Measurements from ENCODE around the gene GIGYF1. TPM values are rescaled to one million over a fixed set of nuclear protein-coding genes. Genes with fewer than 3 reads are reported as not detected.

The GIGYF1 gene
- total and polyA plus RNA-seq, 2 of the 8 experiments (the other 6 are each of a cell fraction or from before 2014, with no cell fraction given) = 24.1 to 99.3 TPM

DNA sequence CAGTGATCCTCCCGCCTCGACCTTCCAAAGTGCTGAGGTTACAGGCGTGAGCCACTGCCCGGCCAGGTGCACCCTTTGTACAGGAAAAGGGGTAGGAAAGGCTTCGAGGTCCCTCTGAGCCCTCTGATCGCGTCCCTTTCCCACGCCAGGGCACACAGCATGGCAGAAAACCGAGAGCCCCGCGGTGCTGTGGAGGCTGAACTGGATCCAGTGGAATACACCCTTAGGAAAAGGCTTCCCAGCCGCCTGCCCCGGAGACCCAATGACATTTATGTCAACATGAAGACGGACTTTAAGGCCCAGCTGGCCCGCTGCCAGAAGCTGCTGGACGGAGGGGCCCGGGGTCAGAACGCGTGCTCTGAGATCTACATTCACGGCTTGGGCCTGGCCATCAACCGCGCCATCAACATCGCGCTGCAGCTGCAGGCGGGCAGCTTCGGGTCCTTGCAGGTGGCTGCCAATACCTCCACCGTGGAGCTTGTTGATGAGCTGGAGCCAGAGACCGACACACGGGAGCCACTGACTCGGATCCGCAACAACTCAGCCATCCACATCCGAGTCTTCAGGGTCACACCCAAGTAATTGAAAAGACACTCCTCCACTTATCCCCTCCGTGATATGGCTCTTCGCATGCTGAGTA, 12.7 kb upstream of the GIGYF1 start:
- H3K4me1 ChIP-seq (replicated peaks in 1 of 4; ENCODE audit: control insufficient read depth in 3 of 4, insufficient read depth in 4 of 4, low read length in 3 of 4) = peaks cover 0 to 11% (median 2%) of the 10 kb centered on the region in 4 experiments; a peak in 3 of 7 replicates
- H2BK20ac ChIP-seq (ENCODE audit: low read length) = no peak overlapping the region
- H4K20me1 ChIP-seq (replicated peaks in 1 of 2; ENCODE audit: control insufficient read depth in 1 of 2, insufficient read depth in 2 of 2, low read length in 2 of 2) = peaks cover 2% of the 10 kb centered on the region in 2 experiments
- H3K27me3 ChIP-seq (replicated peaks in 1 of 4; ENCODE audit: control insufficient read depth in 3 of 4, extremely low read depth in 1 of 4, insufficient read depth in 3 of 4, low read length in 3 of 4) = no peaks in the 10 kb centered on the region
- FAIRE-seq (no peak), DNase-seq (ENCODE audit: low read depth in 1 of 2, low spot score in 2 of 2) (no peak)
- no peak overlapping the region for H3K18ac ChIP-seq (ENCODE audit: extremely low read depth, low read length)
- H2AFZ ChIP-seq (ENCODE audit: low read length) = no peak overlapping the region
- POLR2A ChIA-PET (ENCODE audit: partially characterized antibody) = interaction anchor here (0.6 to 4.0 kb wide), 11 partner anchors 9 to 183 kb away, joined by 3 to 58 read pairs (median 5); partner anchors contain the start of genes GIGYF1, SRRT and UFSP1
- no peak overlapping the region; the same call in 1 of the 2 replicates for H4K8ac ChIP-seq (ENCODE audit: extremely low read depth, insufficient read depth, low read length)
- peak overlapping the region; percentile 83 to 94 (median 90) for H3K4me3 ChIP-seq (ENCODE audit: extremely low read depth in 1 of 4, insufficient read depth in 2 of 4, low read depth in 3 of 4, low read length in 4 of 4)
- no peak overlapping the region for H3K27ac ChIP-seq (ENCODE audit: low read depth, low read length)
- H2AK5ac ChIP-seq (ENCODE audit: low read depth, low read length) = no peak overlapping the region
- no peak overlapping the region for H2BK120ac ChIP-seq (replicated peaks; ENCODE audit: low read depth, low read length)
- TF ChIP-seq TBP (IDR thresholded peaks at IDR 0.05; ENCODE audit: low read depth, low read length) = no peak
- TF ChIP-seq TEAD4 (IDR thresholded peaks at IDR 0.05; ENCODE audit: low read depth, low read length) = no peak
- TF ChIP-seq SIN3A (conservative IDR thresholded peaks at IDR 0.05 in 1 of 2, IDR thresholded peaks at IDR 0.05 in 1 of 2; ENCODE audit: low read depth in 1 of 2, low read length in 2 of 2) = peak in 1 of 2 experiments; percentile 62; a peak in 1 of 4 replicates
- no peak for TF ChIP-seq KDM1A (IDR thresholded peaks at IDR 0.05; ENCODE audit: borderline replicate concordance, low read length)
- TF ChIP-seq HDAC2 (IDR thresholded peaks at IDR 0.05; ENCODE audit: borderline replicate concordance in 1 of 2, low read depth in 2 of 2, low read length in 2 of 2) = peak in 1 of 2 experiments; percentile 32; a peak in 1 of 4 replicates
- TF ChIP-seq RNF2 (IDR thresholded peaks at IDR 0.05; ENCODE audit: borderline replicate concordance, low read depth, low read length, missing control alignments, poor library complexity, severe bottlenecking) = no peak
- no peak for TF ChIP-seq SIRT6 (IDR thresholded peaks at IDR 0.05; ENCODE audit: low read length)
- H3K79me2 ChIP-seq (ENCODE audit: control insufficient read depth in 1 of 2, insufficient read depth in 2 of 2, low read length in 2 of 2) = peaks cover 0 to 16% of the 10 kb centered on the region in 2 experiments; a peak in 3 of 4 replicates
- H2BK15ac ChIP-seq (ENCODE audit: low read length) = no peak overlapping the region
- peak overlapping the region; percentile 44 for H3K4ac ChIP-seq (replicated peaks; ENCODE audit: insufficient read length, low read depth, low read length)
- 49% methylated on average over 33 of the region's 34 CpGs; no CpG with 5 or more reads in 1 of the 2 experiments for WGBS, 2 experiments (ENCODE audit: extremely low coverage in 1 of 2, insufficient coverage in 1 of 2, insufficient read length in 1 of 2, insufficient replicate concordance in 2 of 2, low coverage in 1 of 2, low lambda C conversion rate in 2 of 2, missing lambda C conversion rate in 1 of 2)
- peaks cover 3% of the 10 kb centered on the region for H3K79me1 ChIP-seq (ENCODE audit: low read depth, low read length)
- H3K23ac ChIP-seq (ENCODE audit: insufficient read length) = no peak overlapping the region
- peak overlapping the region; percentile 18; the same call in 1 of the 2 replicates for H2BK5ac ChIP-seq (ENCODE audit: low read depth, low read length)
- H3K9ac ChIP-seq (replicated peaks in 1 of 4; ENCODE audit: extremely low read depth in 1 of 4, low read depth in 3 of 4, low read length in 3 of 4) = peak overlapping the region; percentile 82 to 95 (median 90)
- H3K36me3 ChIP-seq (ENCODE audit: control insufficient read depth in 2 of 4, insufficient read depth in 4 of 4, low read length in 3 of 4) = peaks cover 0 to 6% (median 4%) of the 10 kb centered on the region in 4 experiments; a peak in 5 of 8 replicates
- no peak overlapping the region for H3K14ac ChIP-seq (ENCODE audit: insufficient read length)
- peak overlapping the region; percentile 41 to 91 for H3K4me2 ChIP-seq (ENCODE audit: insufficient read depth in 1 of 2, low read depth in 2 of 2, low read length in 2 of 2)
- no peak overlapping the region for H4K5ac ChIP-seq (ENCODE audit: insufficient read length, low read depth, low read length)
- CTCF ChIA-PET (ENCODE audit: partially characterized antibody) = interaction anchor here (0.9 to 16.9 kb wide), 11 partner anchors 15 to 181 kb away, joined by 3 to 254 read pairs (median 4); partner anchors contain the start of genes EPO, GIGYF1 and SLC12A9
- no peak overlapping the region for H3K56ac ChIP-seq (replicated peaks; ENCODE audit: insufficient read length, low read depth, low read length)
- H3K23me2 ChIP-seq (ENCODE audit: low read depth, low read length) = peaks cover 7% of the 10 kb centered on the region; the same call in 1 of the 2 replicates
- no peaks in the 10 kb centered on the region for H3K9me3 ChIP-seq (ENCODE audit: insufficient read depth in 2 of 2, low read depth in 1 of 2, low read length in 1 of 2)
- H2BK12ac ChIP-seq (ENCODE audit: low read depth, low read length) = no peak overlapping the region
- peak overlapping the region; percentile 44 for H4K91ac ChIP-seq (replicated peaks; ENCODE audit: insufficient read length, low read length)

Measured in H1 (cell line).